ENCODE results near the gene S100A8. TPM values are rescaled to one million over a fixed set of nuclear protein-coding genes. Genes with fewer than 3 reads are reported as not detected.
A peak's percentile ranks its signal among the peaks of the same experiment; 100 is the strongest.

S100A8 gene
- total RNA-seq, 1 experiment from 2014 or later: 1.4 TPM

DNA sequence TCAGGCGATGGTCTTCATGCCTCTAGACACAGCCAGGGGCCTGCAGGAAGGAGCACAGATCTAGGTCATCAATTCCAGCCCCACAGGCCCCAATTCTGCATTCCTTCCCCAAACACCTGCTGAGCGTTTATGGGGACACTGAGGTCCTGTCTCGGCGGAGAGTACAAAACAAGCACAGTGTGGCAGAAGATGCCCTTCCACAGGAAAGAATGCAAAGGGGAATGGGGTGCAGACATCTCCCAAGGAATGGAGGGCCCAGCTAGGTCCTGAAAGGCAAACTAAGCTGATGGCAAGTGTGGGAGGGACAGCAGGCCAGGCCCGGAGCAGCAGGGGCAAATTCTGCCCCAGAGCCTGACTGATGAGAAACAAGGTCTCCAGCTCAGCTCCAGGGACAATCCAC, 3.5 kb upstream of the S100A8 start:
- ChIA-PET CTCF (no interaction called here), RAD21 (ENCODE audit: low non-redundant PET in 1 of 2, low total read pairs in 2 of 2, uncharacterized antibody in 2 of 2, unreplicated experiment in 2 of 2) (no interaction called here), POLR2A (no interaction called here)
- no peaks in the 10 kb centered on the region for H3K36me3 ChIP-seq (ENCODE audit: control insufficient read depth in 1 of 2, insufficient read depth in 2 of 2, low read length in 2 of 2)
- intact Hi-C loops (cut with micrococcal nuclease): no loop called here
- no peaks in the 10 kb centered on the region for H3K79me2 ChIP-seq (ENCODE audit: insufficient read depth, low read length)
- no peak overlapping the region for H3K4me3 ChIP-seq (replicated peaks in 1 of 2; ENCODE audit: low read depth in 1 of 2, low read length in 2 of 2)
- DNase-seq (ENCODE audit: low read depth, low spot score) (no peak), ATAC-seq (no peak)
- H2AFZ ChIP-seq (ENCODE audit: low read depth, low read length, poor library complexity, severe bottlenecking): no peak overlapping the region
- H3K4me2 ChIP-seq (ENCODE audit: low read length): no peak overlapping the region
- H3K27me3 ChIP-seq (ENCODE audit: insufficient read depth, low read length): peaks cover 76% of the 10 kb centered on the region
- TF ChIP-seq CBX3 (IDR thresholded peaks at IDR 0.05; ENCODE audit: low read depth) (no peak), EZH2phosphoT487 (IDR thresholded peaks at IDR 0.05; ENCODE audit: borderline replicate concordance) (no peak)
- TF ChIP-seq, protein P1, sequence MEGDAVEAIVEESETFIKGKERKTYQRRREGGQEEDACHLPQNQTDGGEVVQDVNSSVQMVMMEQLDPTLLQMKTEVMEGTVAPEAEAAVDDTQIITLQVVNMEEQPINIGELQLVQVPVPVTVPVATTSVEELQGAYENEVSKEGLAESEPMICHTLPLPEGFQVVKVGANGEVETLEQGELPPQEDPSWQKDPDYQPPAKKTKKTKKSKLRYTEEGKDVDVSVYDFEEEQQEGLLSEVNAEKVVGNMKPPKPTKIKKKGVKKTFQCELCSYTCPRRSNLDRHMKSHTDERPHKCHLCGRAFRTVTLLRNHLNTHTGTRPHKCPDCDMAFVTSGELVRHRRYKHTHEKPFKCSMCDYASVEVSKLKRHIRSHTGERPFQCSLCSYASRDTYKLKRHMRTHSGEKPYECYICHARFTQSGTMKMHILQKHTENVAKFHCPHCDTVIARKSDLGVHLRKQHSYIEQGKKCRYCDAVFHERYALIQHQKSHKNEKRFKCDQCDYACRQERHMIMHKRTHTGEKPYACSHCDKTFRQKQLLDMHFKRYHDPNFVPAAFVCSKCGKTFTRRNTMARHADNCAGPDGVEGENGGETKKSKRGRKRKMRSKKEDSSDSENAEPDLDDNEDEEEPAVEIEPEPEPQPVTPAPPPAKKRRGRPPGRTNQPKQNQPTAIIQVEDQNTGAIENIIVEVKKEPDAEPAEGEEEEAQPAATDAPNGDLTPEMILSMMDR (IDR thresholded peaks at IDR 0.05 in 2 of 3, conservative IDR thresholded peaks at IDR 0.05 in 1 of 3; ENCODE audit: borderline replicate concordance in 1 of 3, insufficient read depth in 1 of 3, low read depth in 2 of 3, low read length in 2 of 3): 0 out of 6 replicates have a peak, but pooled peaks of 1 of the 3 experiments have one; percentile 5
- no peaks in the 10 kb centered on the region for H3K4me1 ChIP-seq (ENCODE audit: control insufficient read depth in 1 of 2, insufficient read depth in 2 of 2, low read length in 2 of 2)
- H3K9me2 ChIP-seq (ENCODE audit: insufficient read depth): no peaks in the 10 kb centered on the region
- no peak overlapping the region for H3K9ac ChIP-seq (ENCODE audit: low read length)
- no peak overlapping the region for H3K27ac ChIP-seq (ENCODE audit: low read depth, low read length)
- no peaks in the 10 kb centered on the region for H4K20me1 ChIP-seq (ENCODE audit: insufficient read depth)
- no TSS peak for BruUV-seq (replicated peaks)
- no peaks in the 10 kb centered on the region for H3K9me3 ChIP-seq (ENCODE audit: control insufficient read depth in 1 of 2, insufficient read depth in 1 of 2, low read depth in 1 of 2, low read length in 2 of 2)

DNA sequence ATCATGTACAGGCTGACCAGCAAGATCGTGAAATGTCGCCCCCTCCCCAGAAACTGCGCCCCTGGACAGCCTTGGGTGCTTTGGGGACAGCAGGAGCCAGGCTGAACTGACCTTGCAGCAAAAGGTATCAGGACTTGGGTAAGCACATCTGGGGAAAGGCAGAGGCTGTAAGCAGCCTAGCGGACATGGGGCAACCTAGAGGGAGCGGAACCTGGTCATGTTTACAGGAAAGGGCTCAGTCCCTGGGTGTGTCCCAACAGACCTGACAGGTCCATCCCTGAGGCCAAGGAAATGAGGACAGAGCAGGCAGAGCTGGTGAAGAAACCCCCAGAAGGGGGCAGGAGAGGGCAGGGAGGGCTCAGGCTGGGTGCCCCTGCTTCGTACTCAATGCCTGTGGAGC, 3.1 kb upstream of the S100A8 start:
- H3K4me1 ChIP-seq (ENCODE audit: control insufficient read depth in 1 of 2, insufficient read depth in 2 of 2, low read length in 2 of 2): no peaks in the 10 kb centered on the region
- H3K9me3 ChIP-seq (ENCODE audit: control insufficient read depth in 1 of 2, insufficient read depth in 1 of 2, low read depth in 1 of 2, low read length in 2 of 2): no peaks in the 10 kb centered on the region
- ChIA-PET CTCF (no interaction called here), POLR2A (no interaction called here), RAD21 (ENCODE audit: low non-redundant PET in 1 of 2, low total read pairs in 2 of 2, uncharacterized antibody in 2 of 2, unreplicated experiment in 2 of 2) (no interaction called here)
- no peak overlapping the region for H3K4me2 ChIP-seq (ENCODE audit: low read length)
- ATAC-seq (peak; percentile 64), DNase-seq (ENCODE audit: low read depth, low spot score) (no peak)
- TF ChIP-seq, protein P1 (IDR thresholded peaks at IDR 0.05 in 2 of 3, conservative IDR thresholded peaks at IDR 0.05 in 1 of 3; ENCODE audit: borderline replicate concordance in 1 of 3, insufficient read depth in 1 of 3, low read depth in 2 of 3, low read length in 2 of 3): 0 out of 6 replicates have a peak, but pooled peaks of 2 of the 3 experiments have one; percentile 6 to 8
- TF ChIP-seq POLR2A (IDR thresholded peaks at IDR 0.05; ENCODE audit: borderline replicate concordance, extremely low read depth, insufficient read depth, insufficient read length): no peak
- H3K27me3 ChIP-seq (ENCODE audit: insufficient read depth, low read length): peaks cover 81% of the 10 kb centered on the region
- H3K9ac ChIP-seq (ENCODE audit: low read length): no peak overlapping the region
- intact Hi-C loops (cut with micrococcal nuclease): no loop called here
- no peaks in the 10 kb centered on the region for H3K79me2 ChIP-seq (ENCODE audit: insufficient read depth, low read length)
- no peaks in the 10 kb centered on the region for H3K9me2 ChIP-seq (ENCODE audit: insufficient read depth)
- BruUV-seq (replicated peaks): no TSS peak
- H2AFZ ChIP-seq (ENCODE audit: low read depth, low read length, poor library complexity, severe bottlenecking): no peak overlapping the region
- H3K27ac ChIP-seq (ENCODE audit: low read depth, low read length): no peak overlapping the region
- H4K20me1 ChIP-seq (ENCODE audit: insufficient read depth): no peaks in the 10 kb centered on the region
- H3K4me3 ChIP-seq (replicated peaks in 1 of 2; ENCODE audit: low read depth in 1 of 2, low read length in 2 of 2): no peak overlapping the region
- no peaks in the 10 kb centered on the region for H3K36me3 ChIP-seq (ENCODE audit: control insufficient read depth in 1 of 2, insufficient read depth in 2 of 2, low read length in 2 of 2)

All from HCT116 (cell line).